Adrenal gland (tissue), 12 donors: ENCODE results near the gene TSPAN18. TPM values are rescaled to one million over a fixed set of nuclear protein-coding genes. Genes with fewer than 3 reads are reported as not detected.

Experiments used
- DNase-seq, 7 donors: peaks; one replicate each; pipeline ENCODE4 v3.0.0-alpha.2; 2019 to 2020
- H3K27ac ChIP-seq, 5 donors: fragments of 200-600 bp; sonication (generic) in 4 of 5; 1 replicate in 3 of 5; 2 replicates in 2 of 5; pipeline versions ENCODE4 v1.5.1 to v1.8.0; 2016 to 2020; ENCODE audit warnings: mild to moderate bottlenecking in 1 of 5
- H3K27me3 ChIP-seq: fragments of 200-600 bp; 2 replicates; pipeline ENCODE4 v1.8.0; 2021
- H3K36me3 ChIP-seq, 2 donors: fragments of 200-600 bp; replicated peaks in 1 of 2; 1 replicate in 1 of 2; 2 replicates in 1 of 2; pipeline versions ENCODE4 v1.5.1 to v1.8.0; 2018 to 2022
- H3K4me1 ChIP-seq, 2 donors: fragments of 200-600 bp; replicated peaks in 1 of 2; 1 replicate in 1 of 2; 2 replicates in 1 of 2; pipeline versions ENCODE4 v1.5.1 to v1.8.0; 2018 to 2021
- H3K4me3 ChIP-seq, 4 donors: fragments of 200-600 bp; sonication (generic) in 3 of 4; one replicate each; pipeline ENCODE4 v1.5.1; 2016 to 2018
- H3K9me3 ChIP-seq, 3 donors: fragments of 200-600 bp; sonication (generic) in 1 of 3; replicated peaks in 1 of 3; 1 replicate in 2 of 3; 2 replicates in 1 of 3; pipeline versions ENCODE4 v1.5.1 to v1.8.0; 2016 to 2021
- POLR2A ChIP-seq, 2 donors: fragments of 450-650 bp; IDR thresholded peaks; one replicate each; pipeline ENCODE4 v1.6.1; 2017; ENCODE audit warnings: antibody characterized with exemption in 2 of 2, mild to moderate bottlenecking in 2 of 2, moderate library complexity in 1 of 2
- WGBS, 4 donors: extraction: QIAGEN DNeasy Blood & Tissue Kit in 2 of 4; methylation state at CpG; one replicate each; pipeline versions ENCODE4 v1.1.5 to v1.1.7; 2013 to 2017; 5-methylcytosine and 5-hydroxymethylcytosine counted together
- intact Hi-C, 2 donors: fragments of 100-400 bp; cut with DNase I; formaldehyde crosslinking; loops; one replicate each; pipeline versions ENCODE4 v1.14.1 to v1.15.0; 2022 to 2023
- polyA plus RNA-seq, 3 donors: library from polyadenylated mRNA; stranded (reverse); fragments of 200-250 nt in 2 of 3; fragments of 350-450 nt in 1 of 3; fragmentation: Illumina TruSeq in 1 of 3; extraction: RNeasy Lipid Tissue Mini Kit (QIAGEN cat#74804) in 1 of 3; gene quantifications; one replicate each; pipeline ENCODE4 v1.2.3, GENCODE V29; 2013 to 2014
- total RNA-seq, 9 donors: library from RNA; depleted of rRNA in 4 of 9; stranded (reverse); fragments of >200 nt in 4 of 9; fragments of 120-200 nt in 1 of 9; fragmentation: NEBNext Ultra II Directional in 1 of 9; extraction: Animal tissue kit (Norgen Biotek cat#: 25700) in 1 of 9; gene quantifications; one replicate each; pipeline versions ENCODE4 v1.1.0 to v1.2.4, GENCODE V29; 2013 to 2023
- TF ChIP-seq, protein P1 (sequence below), 6 experiments: fragments of 450-650 bp in 4 of 6; fragments of 200-600 bp in 2 of 6; sonication (generic) in 1 of 6; IDR thresholded peaks; 1 replicate in 5 of 6; 2 replicates in 1 of 6; pipeline versions ENCODE4 v1.5.1 to v1.8.0; 2016 to 2021; ENCODE audit warnings: antibody characterized with exemption in 6 of 6, mild to moderate bottlenecking in 2 of 6, moderate library complexity in 1 of 6
- donor health status: healthy with polysubstance abuse.
- donor health status: Bipolar disorder and iron deficiency.
- donor health status: DM: yes; HTN: yes; CAD: no.
- donor health status: DM: no; HTN: no; CAD: no.
- donor health status: DM: no; HTN: no; CAD: no.
- donor health status: DM: yes; HTN: yes; CAD: no.

The TSPAN18 gene
- total and polyA plus RNA-seq, 12 donors: 24.5 to 168 (median 58.4) TPM

DNA sequence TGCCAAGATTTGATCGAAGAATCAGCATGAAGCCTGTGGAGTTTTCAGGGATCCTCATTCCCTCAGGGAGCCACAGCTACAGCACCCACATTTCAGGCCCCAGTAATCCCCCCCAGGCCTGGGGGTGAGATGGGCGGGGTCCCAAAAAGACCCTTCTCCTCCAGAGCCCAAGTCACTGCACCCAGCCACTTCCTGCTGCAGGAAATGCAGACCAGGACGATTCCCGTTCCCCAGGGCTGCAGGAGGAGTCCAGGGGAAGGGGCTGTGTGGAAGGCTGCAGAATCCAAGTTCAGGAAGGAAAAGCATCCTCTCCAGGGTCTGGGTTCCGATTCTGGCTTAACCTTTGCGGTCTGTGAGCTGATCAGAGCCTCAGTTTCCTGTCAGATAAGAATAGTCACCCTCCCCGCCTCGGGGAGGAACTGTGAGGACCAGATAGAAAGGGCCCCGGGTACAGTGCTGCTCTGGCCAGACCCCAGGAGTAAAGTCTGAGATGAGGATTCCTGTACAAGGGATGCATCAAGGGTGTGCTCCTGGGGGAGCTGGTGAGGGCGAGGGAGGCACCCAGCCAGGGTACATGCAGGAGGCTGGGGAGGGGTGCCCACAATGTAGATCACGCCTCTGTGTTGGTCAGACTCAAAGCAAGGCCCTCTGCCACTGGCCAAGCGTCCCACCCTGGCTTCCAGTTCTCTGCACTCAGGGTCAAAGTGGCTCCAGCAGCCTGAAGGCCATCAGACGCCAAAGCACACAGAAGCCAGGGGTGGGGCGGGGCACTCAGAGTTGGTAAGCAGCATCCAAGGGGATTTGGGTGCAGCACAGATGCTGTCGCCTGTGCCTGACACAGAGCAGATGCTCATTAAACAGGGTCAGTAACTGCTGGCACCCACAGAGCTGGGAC, 254.0 kb downstream of the TSPAN18 start:
- Histone ChIP-seq H3K4me3 (no peak overlapping the region), H3K27me3 (no peaks in the 10 kb centered on the region), H3K27ac (peak overlapping the region in 1 of 5 donors; percentile 45), H3K4me1 (peaks cover 8 to 16% of the 10 kb centered on the region in 2 donors), H3K36me3 (no peaks in the 10 kb centered on the region), H3K9me3 (no peaks in the 10 kb centered on the region)
- DNase-seq: peak in 1 of 7 donors; percentile 24
- intact Hi-C loops: no loop called here
- WGBS, 4 donors: 66 to 75% (median 73%) methylated on average over 9 to 15 of the region's 15 CpGs
- TF ChIP-seq, protein P1, sequence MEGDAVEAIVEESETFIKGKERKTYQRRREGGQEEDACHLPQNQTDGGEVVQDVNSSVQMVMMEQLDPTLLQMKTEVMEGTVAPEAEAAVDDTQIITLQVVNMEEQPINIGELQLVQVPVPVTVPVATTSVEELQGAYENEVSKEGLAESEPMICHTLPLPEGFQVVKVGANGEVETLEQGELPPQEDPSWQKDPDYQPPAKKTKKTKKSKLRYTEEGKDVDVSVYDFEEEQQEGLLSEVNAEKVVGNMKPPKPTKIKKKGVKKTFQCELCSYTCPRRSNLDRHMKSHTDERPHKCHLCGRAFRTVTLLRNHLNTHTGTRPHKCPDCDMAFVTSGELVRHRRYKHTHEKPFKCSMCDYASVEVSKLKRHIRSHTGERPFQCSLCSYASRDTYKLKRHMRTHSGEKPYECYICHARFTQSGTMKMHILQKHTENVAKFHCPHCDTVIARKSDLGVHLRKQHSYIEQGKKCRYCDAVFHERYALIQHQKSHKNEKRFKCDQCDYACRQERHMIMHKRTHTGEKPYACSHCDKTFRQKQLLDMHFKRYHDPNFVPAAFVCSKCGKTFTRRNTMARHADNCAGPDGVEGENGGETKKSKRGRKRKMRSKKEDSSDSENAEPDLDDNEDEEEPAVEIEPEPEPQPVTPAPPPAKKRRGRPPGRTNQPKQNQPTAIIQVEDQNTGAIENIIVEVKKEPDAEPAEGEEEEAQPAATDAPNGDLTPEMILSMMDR (IDR thresholded peaks at IDR 0.05): no peak
- TF ChIP-seq POLR2A (IDR thresholded peaks at IDR 0.05): no peak

Other genes with a start within 250 kb of the TSPAN18 start
- gene CD82, start 161.3 kb upstream of the TSPAN18 start, total RNA-seq: 10 to 100 TPM in 7 of 9 donors, 1 to 10 TPM in 2; 2.3 to 38.2 (median 20.0) TPM
- gene CD82, start 161.3 kb upstream of the TSPAN18 start, polyA plus RNA-seq: 10 to 100 TPM in 2 of 3 donors, 1 to 10 TPM in 1; 5.4 to 53.4 (median 13.1) TPM
- 10 to 100 TPM in 8 of 9 donors, 1 to 10 TPM in 1; 3.5 to 55.7 (median 31.3) TPM for gene TP53I11, start 223.9 kb downstream of the TSPAN18 start, total RNA-seq
- 10 to 100 TPM; 13.3 to 39.7 (median 14.7) TPM for gene TP53I11, start 223.9 kb downstream of the TSPAN18 start, polyA plus RNA-seq